ENCODE measurements around the gene EPS15. TPM values are rescaled to one million over a fixed set of nuclear protein-coding genes. Genes with fewer than 3 reads are reported as not detected.

Gene EPS15
- total and polyA plus RNA-seq, 2 donors from 2014 or later: 17.5 to 91.3 TPM

DNA sequence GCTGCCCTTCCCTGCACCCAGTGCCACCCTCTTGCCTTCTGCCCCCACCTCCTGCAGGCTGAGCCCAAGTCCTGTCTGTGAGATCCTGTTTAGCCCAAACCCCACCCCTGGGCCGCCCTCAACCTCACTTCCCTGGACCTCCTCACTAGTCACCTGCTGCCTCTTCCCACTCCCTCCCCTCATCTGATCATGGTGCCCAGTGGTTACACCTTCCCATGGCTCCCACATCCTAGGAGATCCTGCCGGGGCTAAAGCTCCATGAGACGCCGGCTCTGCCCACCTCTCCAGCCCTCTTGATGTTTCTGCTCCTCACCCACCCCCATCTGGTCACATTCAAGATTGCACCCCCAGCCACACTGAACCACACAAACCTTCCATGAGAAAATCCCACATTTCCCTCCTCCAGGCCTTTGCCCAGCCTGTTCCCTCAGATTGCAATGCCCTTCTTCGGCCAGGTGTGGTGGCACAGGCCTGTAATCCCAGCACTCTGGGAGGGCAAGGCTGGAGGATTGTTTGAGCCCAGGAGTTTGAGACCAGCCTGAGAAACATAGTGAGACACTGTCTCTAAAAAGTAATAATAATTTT lies 205.7 kb downstream of the EPS15 start:
- no peaks in the 10 kb centered on the region for H3K9me3 ChIP-seq (ENCODE audit: control insufficient read depth in 2 of 3, insufficient read depth in 1 of 3, low read length in 3 of 3)
- peak in 1 of 5 donors; percentile 44 for DNase-seq
- peaks cover 0 to 23% (median 17%) of the 10 kb centered on the region in 3 donors for H3K4me1 ChIP-seq (ENCODE audit: control insufficient read depth in 2 of 3, insufficient read depth in 2 of 3, low read depth in 1 of 3, low read length in 3 of 3)
- no peak overlapping the region for H3K9ac ChIP-seq (ENCODE audit: low read length in 3 of 3)
- no peaks in the 10 kb centered on the region for H3K36me3 ChIP-seq (ENCODE audit: control insufficient read depth in 2 of 3, insufficient read depth in 3 of 3, low read length in 3 of 3)
- no peaks in the 10 kb centered on the region for H3K27me3 ChIP-seq (ENCODE audit: control insufficient read depth, insufficient read depth, low read length)
- no peak for FAIRE-seq
- H3K4me3 ChIP-seq (ENCODE audit: low read length in 3 of 3): no peak overlapping the region
- TF ChIP-seq, protein P1, sequence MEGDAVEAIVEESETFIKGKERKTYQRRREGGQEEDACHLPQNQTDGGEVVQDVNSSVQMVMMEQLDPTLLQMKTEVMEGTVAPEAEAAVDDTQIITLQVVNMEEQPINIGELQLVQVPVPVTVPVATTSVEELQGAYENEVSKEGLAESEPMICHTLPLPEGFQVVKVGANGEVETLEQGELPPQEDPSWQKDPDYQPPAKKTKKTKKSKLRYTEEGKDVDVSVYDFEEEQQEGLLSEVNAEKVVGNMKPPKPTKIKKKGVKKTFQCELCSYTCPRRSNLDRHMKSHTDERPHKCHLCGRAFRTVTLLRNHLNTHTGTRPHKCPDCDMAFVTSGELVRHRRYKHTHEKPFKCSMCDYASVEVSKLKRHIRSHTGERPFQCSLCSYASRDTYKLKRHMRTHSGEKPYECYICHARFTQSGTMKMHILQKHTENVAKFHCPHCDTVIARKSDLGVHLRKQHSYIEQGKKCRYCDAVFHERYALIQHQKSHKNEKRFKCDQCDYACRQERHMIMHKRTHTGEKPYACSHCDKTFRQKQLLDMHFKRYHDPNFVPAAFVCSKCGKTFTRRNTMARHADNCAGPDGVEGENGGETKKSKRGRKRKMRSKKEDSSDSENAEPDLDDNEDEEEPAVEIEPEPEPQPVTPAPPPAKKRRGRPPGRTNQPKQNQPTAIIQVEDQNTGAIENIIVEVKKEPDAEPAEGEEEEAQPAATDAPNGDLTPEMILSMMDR (IDR thresholded peaks at IDR 0.05; ENCODE audit: borderline replicate concordance, extremely low read depth, insufficient read depth): peak; percentile 13
- intact Hi-C loops (cut with DNase I): no loop called here
- H3K27ac ChIP-seq (ENCODE audit: low read depth in 2 of 2, low read length in 2 of 2): peak overlapping the region in 1 of 2 donors; percentile 87

DNA sequence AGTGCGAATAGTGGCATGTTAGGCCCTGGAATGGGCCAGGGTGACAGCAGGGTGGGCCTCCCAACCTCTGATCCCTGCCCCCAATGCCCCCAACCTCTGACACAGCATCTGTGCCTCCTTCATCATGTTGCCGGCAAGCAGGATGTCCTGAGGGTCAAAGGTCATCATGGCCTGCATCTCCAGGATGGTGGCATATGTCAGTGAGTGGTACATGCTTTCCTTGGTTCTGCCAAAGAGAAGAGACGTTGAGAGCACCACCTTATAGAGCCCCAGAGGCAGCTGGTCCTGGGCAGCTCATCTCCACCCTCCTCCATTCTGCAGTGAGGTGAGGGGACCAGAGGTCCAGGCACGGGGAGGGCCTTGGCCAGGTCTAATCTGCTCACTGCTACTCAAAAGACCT lies 206.3 kb downstream of the EPS15 start:
- intact Hi-C loops (cut with DNase I): no loop called here
- Histone ChIP-seq H3K27ac (ENCODE audit: low read depth in 2 of 2, low read length in 2 of 2) (no peak overlapping the region), H3K27me3 (ENCODE audit: control insufficient read depth, insufficient read depth, low read length) (no peaks in the 10 kb centered on the region), H3K9ac (ENCODE audit: low read length in 3 of 3) (no peak overlapping the region), H3K9me3 (ENCODE audit: control insufficient read depth in 2 of 3, insufficient read depth in 1 of 3, low read length in 3 of 3) (no peaks in the 10 kb centered on the region), H3K4me3 (ENCODE audit: low read length in 3 of 3) (no peak overlapping the region), H3K36me3 (ENCODE audit: control insufficient read depth in 2 of 3, insufficient read depth in 3 of 3, low read length in 3 of 3) (no peaks in the 10 kb centered on the region), H3K4me1 (ENCODE audit: control insufficient read depth in 2 of 3, insufficient read depth in 2 of 3, low read depth in 1 of 3, low read length in 3 of 3) (peaks cover 0 to 23% (median 17%) of the 10 kb centered on the region in 3 donors)
- DNase-seq (no peak), FAIRE-seq (no peak)
- TF ChIP-seq, protein P1 (IDR thresholded peaks at IDR 0.05; ENCODE audit: borderline replicate concordance, extremely low read depth, insufficient read depth): no peak

DNA sequence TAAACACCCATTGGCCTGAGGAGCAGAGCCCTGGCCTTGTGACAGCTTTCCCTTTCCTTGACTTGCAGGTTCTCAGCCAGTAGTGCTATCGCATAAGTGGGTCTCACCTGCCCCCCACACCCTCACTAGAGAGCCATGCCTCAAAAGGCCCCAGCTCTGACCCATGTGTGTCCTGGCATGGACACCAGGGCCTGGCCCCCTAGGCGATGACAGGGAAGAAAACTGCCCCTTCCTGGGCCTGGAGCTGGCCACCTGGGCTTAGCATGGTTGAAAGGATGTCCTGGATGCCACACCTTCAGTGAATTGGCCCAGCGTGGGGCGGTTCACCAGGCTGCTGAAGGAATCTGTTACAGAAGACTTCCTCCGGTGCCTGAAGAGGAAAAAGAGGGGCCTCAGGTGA lies 207.2 kb downstream of the EPS15 start:
- TF ChIP-seq, protein P1 (IDR thresholded peaks at IDR 0.05; ENCODE audit: borderline replicate concordance, extremely low read depth, insufficient read depth): no peak
- Histone ChIP-seq H3K36me3 (ENCODE audit: control insufficient read depth in 2 of 3, insufficient read depth in 3 of 3, low read length in 3 of 3) (no peaks in the 10 kb centered on the region), H3K27ac (ENCODE audit: low read depth in 2 of 2, low read length in 2 of 2) (no peak overlapping the region), H3K9me3 (ENCODE audit: control insufficient read depth in 2 of 3, insufficient read depth in 1 of 3, low read length in 3 of 3) (no peaks in the 10 kb centered on the region), H3K27me3 (ENCODE audit: control insufficient read depth, insufficient read depth, low read length) (no peaks in the 10 kb centered on the region), H3K9ac (ENCODE audit: low read length in 3 of 3) (no peak overlapping the region), H3K4me1 (ENCODE audit: control insufficient read depth in 2 of 3, insufficient read depth in 2 of 3, low read depth in 1 of 3, low read length in 3 of 3) (peaks cover 0 to 19% (median 13%) of the 10 kb centered on the region in 3 donors), H3K4me3 (ENCODE audit: low read length in 3 of 3) (no peak overlapping the region)
- DNase-seq (no peak), FAIRE-seq (no peak)
- intact Hi-C loops (cut with DNase I): no loop called here
